Pancreas (tissue), 10 donors: Measurements from ENCODE around the gene RASGRP3. TPM values are rescaled to one million over a fixed set of nuclear protein-coding genes. Genes with fewer than 3 reads are reported as not detected.
A peak's percentile ranks its signal among the peaks of the same experiment; 100 is the strongest.

Source experiments
- ATAC-seq, 4 donors: fragments of 200-7000 bp; cut with Tn5 transposase; one replicate each; pipeline versions ENCODE4 v1.8.0 to v1.9.1; 2020; ENCODE audit warnings: mild to moderate bottlenecking in 4 of 4, moderate library complexity in 4 of 4
- DNase-seq, 6 donors: peaks; one replicate each; pipeline ENCODE4 v3.0.0-alpha.2; 2020
- FAIRE-seq: peaks from 2 replicates; lab custom pipeline; 2012; peaks lifted over from hg19 to GRCh38; lab: Jason Lieb, UNC
- H3K27ac ChIP-seq, 4 donors: fragments of 200-600 bp; sonication (generic); 1 replicate in 3 of 4; 2 replicates in 1 of 4; pipeline versions ENCODE4 v1.5.0 to v1.8.0; 2020
- H3K27me3 ChIP-seq, 4 donors: fragments of 200-600 bp; one replicate each; pipeline ENCODE4 v1.8.0; 2021
- H3K36me3 ChIP-seq, 3 donors: fragments of 200-600 bp; sonication (generic) in 1 of 3; one replicate each; pipeline versions ENCODE4 v1.5.0 to v1.8.0; 2020 to 2021
- H3K4me1 ChIP-seq, 3 donors: fragments of 200-600 bp; one replicate each; pipeline ENCODE4 v1.8.0; 2021
- H3K4me3 ChIP-seq, 4 donors: fragments of 200-600 bp; sonication (generic) in 2 of 4; one replicate each; pipeline versions ENCODE4 v1.5.0 to v1.8.0; 2020 to 2021
- H3K9me3 ChIP-seq, 4 donors: fragments of 200-600 bp; one replicate each; pipeline ENCODE4 v1.8.0; 2021
- CTCF ChIP-seq, 4 donors: fragments of 200-600 bp; sonication (generic) in 3 of 4; IDR thresholded peaks; one replicate each; pipeline versions ENCODE4 v1.5.0 to v1.8.0; 2021; ENCODE audit warnings: antibody characterized with exemption in 4 of 4
- WGBS, 2 donors: extraction: QIAGEN DNeasy Blood & Tissue Kit; methylation state at CpG; one replicate each; pipeline ENCODE4 v1.1.7; 2013; 5-methylcytosine and 5-hydroxymethylcytosine counted together
- intact Hi-C, 3 donors: fragments of 100-400 bp; cut with DNase I; formaldehyde crosslinking; loops; one replicate each; pipeline versions ENCODE4 v1.11.1 to v1.14.2; 2022
- polyA plus RNA-seq, 2 donors: library from polyadenylated mRNA; stranded (reverse); fragments of 200-250 nt; gene quantifications; one replicate each; pipeline ENCODE4 v1.2.3, GENCODE V29; 2013
- total RNA-seq, 6 donors: library from RNA; stranded (reverse); fragmentation: NEBNext Ultra II Directional in 4 of 6; extraction: Animal tissue kit (Norgen Biotek cat#: 25700) in 4 of 6; gene quantifications; one replicate each; pipeline versions ENCODE4 v1.2.1 to v1.2.4, GENCODE V29; 2021 to 2023
- donor health status: healthy with polysubstance abuse.
- donor health status: DM: no; HTN: no; CAD: no; lungs with moderate emphysema.
- donor health status: DM: no; HTN: no; CAD: no.
- donor health status: control.
- donor health status: control.
- donor health status: Bipolar disorder and iron deficiency.
- donor health status: DM: yes; HTN: yes; CAD: no.
- donor health status: DM: no; HTN: no; CAD: no.
- donor health status: DM: no; HTN: no; CAD: no.
- donor health status: DM: yes; HTN: yes; CAD: no.

Gene RASGRP3
- total and polyA plus RNA-seq, 8 donors: 0.92 to 14.9 (median 3.0) TPM

- WGBS, 2 donors: 74 to 83% methylated on average over 1 of the region's 1 CpG
- H3K4me3 ChIP-seq: no peak overlapping the region
- H3K4me1 ChIP-seq: no peaks in the 10 kb centered on the region
- intact Hi-C loops: no loop called here
- no peak for DNase-seq
- TF ChIP-seq CTCF (IDR thresholded peaks at IDR 0.05): no peak
- no peak for FAIRE-seq
- no peaks in the 10 kb centered on the region for H3K9me3 ChIP-seq
- no peaks in the 10 kb centered on the region for H3K36me3 ChIP-seq
- no peak for ATAC-seq
- H3K27ac ChIP-seq: no peak overlapping the region
- no peaks in the 10 kb centered on the region for H3K27me3 ChIP-seq
Observed at GRCh38 chr2:33518929-33519328, 42.5 kb downstream of the RASGRP3 start.

- H3K36me3 ChIP-seq: no peaks in the 10 kb centered on the region
- no peak for ATAC-seq
- WGBS, 2 donors: 77 to 78% methylated on average over 1 of the region's 1 CpG
- no peaks in the 10 kb centered on the region for H3K4me1 ChIP-seq
- no peaks in the 10 kb centered on the region for H3K27me3 ChIP-seq
- intact Hi-C loops: no loop called here
- DNase-seq: no peak
- no peak for TF ChIP-seq CTCF (IDR thresholded peaks at IDR 0.05)
- no peak for FAIRE-seq
- no peak overlapping the region for H3K4me3 ChIP-seq
- H3K9me3 ChIP-seq: no peaks in the 10 kb centered on the region
- no peak overlapping the region for H3K27ac ChIP-seq
Observed at GRCh38 chr2:33521791-33522281, 45.4 kb downstream of the RASGRP3 start.

GRCh38 chr2:33522576-33522975, 46.1 kb downstream of the RASGRP3 start:
- TF ChIP-seq CTCF (IDR thresholded peaks at IDR 0.05): no peak
- Histone ChIP-seq H3K9me3 (no peaks in the 10 kb centered on the region), H3K4me3 (no peak overlapping the region), H3K27me3 (no peaks in the 10 kb centered on the region), H3K27ac (no peak overlapping the region), H3K4me1 (no peaks in the 10 kb centered on the region), H3K36me3 (peaks cover 0 to 4% (median 0%) of the 10 kb centered on the region in 3 donors)
- DNase-seq (no peak), ATAC-seq (no peak), FAIRE-seq (no peak)
- intact Hi-C loops: no loop called here
- WGBS, 2 donors: 87 to 95% methylated on average over 4 of the region's 4 CpGs

- WGBS, 2 donors: 94 to 96% methylated on average over 6 of the region's 6 CpGs
- FAIRE-seq (no peak), DNase-seq (no peak), ATAC-seq (no peak)
- intact Hi-C loops: no loop called here
- Histone ChIP-seq H3K4me3 (no peak overlapping the region), H3K27ac (no peak overlapping the region), H3K36me3 (peaks cover 0 to 4% (median 3%) of the 10 kb centered on the region in 3 donors), H3K27me3 (no peaks in the 10 kb centered on the region), H3K9me3 (no peaks in the 10 kb centered on the region), H3K4me1 (no peaks in the 10 kb centered on the region)
- TF ChIP-seq CTCF (IDR thresholded peaks at IDR 0.05): no peak
Observed at GRCh38 chr2:33525666-33526065, 49.2 kb downstream of the RASGRP3 start.

GRCh38 chr2:33526132-33526531, 49.7 kb downstream of the RASGRP3 start:
- WGBS, 2 donors: 61 to 68% methylated on average over 2 of the region's 2 CpGs
- no peaks in the 10 kb centered on the region for H3K4me1 ChIP-seq
- DNase-seq (no peak), ATAC-seq (peak in 1 of 4 donors; percentile 23), FAIRE-seq (no peak)
- no peak overlapping the region for H3K27ac ChIP-seq
- H3K27me3 ChIP-seq: no peaks in the 10 kb centered on the region
- intact Hi-C loops: no loop called here
- no peak overlapping the region for H3K4me3 ChIP-seq
- peaks cover 0 to 4% (median 3%) of the 10 kb centered on the region in 3 donors for H3K36me3 ChIP-seq
- H3K9me3 ChIP-seq: no peaks in the 10 kb centered on the region
- no peak for TF ChIP-seq CTCF (IDR thresholded peaks at IDR 0.05)
